HG03103 (cell line): ENCODE measurements around the gene GLI3.

Experiments used
- ATAC-seq: cut with Tn5 transposase; IDR thresholded peaks from one replicate; pipeline ENCODE4 v1.9.1; 2021; ENCODE audit warnings: low read depth; ENCODE audit not compliant: unreplicated experiment

GLI3 gene

DNA sequence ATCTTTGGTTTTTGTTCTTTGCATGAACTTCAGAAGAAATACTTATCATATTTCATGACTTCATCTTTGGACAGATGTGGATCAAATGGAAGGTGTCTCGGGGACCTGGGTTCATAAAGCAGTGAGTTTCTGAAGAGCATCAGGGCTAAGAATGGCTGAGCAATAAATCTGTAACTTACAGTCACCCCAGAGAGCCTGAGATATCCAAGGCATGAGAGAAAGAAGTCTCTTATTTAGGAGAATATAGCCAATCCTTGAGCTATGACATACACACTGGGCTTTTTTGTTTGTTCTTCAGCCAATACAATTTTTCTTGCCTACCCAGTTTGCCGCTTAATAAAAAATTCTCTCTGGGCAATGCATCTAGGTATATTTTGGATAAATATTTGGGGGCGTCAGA lies 281.6 kb downstream of the GLI3 start:
- no peak for ATAC-seq

- ATAC-seq, result no peak
Observed at GRCh38 chr7:41954976-41955375, 282.0 kb downstream of the GLI3 start.

DNA sequence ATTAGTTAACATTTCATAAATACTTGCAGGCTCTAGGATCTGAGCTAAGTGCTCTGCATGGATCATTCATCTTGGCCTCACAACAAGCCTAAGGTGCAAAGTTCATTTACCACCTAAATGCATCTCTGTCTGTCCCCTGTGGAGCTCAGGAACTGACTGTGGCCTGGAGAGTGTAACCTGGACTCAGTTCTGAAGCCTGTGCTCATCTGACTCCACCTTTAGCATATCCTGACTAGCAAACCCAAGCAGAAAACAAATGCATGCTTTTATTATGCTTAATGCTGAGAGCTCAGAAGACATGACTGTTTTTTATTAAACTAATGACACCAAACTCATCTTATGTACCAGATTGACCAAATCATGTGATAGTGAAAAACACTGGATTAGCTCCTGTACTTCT lies 288.5 kb downstream of the GLI3 start:
- no peak for ATAC-seq

- ATAC-seq, result peak; percentile 78
Observed at GRCh38 chr7:41943094-41943577, 293.9 kb downstream of the GLI3 start.

- ATAC-seq, result peak; percentile 15
Observed at GRCh38 chr7:41942468-41943093, 294.4 kb downstream of the GLI3 start.

- ATAC-seq, result peak; percentile 66
Observed at GRCh38 chr7:41940760-41941343, 296.2 kb downstream of the GLI3 start.

- ATAC-seq, result no peak
Observed at GRCh38 chr7:41938371-41938770, 298.6 kb downstream of the GLI3 start.

- no peak for ATAC-seq
Observed at GRCh38 chr7:41933427-41933826, 303.6 kb downstream of the GLI3 start.

- ATAC-seq, result no peak
Observed at GRCh38 chr7:41931263-41931646, 305.8 kb downstream of the GLI3 start.

DNA sequence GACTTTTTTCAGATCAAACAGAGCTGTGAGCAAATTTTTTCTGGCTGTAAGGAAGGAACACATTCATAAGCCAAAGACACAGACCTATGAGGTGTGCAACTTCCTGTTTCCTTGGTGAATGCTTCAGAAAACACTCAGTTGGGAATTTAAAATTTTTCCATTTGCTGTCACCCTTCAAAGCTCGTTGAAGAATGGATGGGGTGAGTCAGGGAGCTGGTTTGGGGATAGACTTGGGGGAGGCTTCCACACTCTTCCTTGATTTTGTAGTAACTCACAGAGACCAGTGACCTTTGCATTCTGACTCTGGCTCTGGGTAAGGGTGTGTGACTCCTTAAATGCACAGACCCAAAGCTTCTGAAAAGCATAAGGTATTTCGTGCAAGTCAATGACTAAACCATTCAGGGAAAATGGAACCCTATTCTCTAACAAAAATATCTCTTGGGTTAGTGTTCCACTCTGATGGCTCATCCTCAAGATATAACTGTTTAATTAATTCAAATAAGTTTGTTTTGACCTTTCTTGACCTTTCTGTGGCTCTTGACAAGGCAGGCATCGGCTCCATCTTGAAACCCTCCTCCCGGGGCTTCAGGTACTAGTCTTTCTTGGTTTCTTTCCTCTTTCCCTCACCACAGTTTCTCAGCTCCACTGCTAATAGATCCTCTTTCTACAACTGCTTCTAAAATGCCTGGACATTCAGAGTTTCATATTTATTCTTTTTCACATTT lies 306.3 kb downstream of the GLI3 start:
- no peak for ATAC-seq

DNA sequence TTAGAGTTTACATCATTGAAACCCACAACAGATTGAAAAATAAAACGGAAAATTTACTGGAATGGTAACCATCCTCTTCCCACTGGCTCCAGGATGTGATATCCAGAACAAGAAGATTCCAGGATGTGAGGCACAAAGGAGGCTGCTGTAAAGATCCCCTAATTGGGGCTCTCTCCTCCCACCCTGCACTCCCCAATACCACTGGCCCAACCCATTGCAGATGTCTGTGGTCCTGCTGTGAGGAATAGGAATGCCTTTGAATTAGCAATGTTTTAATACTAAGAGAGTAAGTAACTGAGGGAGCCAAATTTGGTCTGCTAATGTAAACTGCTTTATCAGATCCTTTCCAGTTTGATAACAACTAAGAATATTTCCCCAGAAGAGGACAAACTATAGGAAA lies 308.2 kb downstream of the GLI3 start:
- no peak for ATAC-seq

DNA sequence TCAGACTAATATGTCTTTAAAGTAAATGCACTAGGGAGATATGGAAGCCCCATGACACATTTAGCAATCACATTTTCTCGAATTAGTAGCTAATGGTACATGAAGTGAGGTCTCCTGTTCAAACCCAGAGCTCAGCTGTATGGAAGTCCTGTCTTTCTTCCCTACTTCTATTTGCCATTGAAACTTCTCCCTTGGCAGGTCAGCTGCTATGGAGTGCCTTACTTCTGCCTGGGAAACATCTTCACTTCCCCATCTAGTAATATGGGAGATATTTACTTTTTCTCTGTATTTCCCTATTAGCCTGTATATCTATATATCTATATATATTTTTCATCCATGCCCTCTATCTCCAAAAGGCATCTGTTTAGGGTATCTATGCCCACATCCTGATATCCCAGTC lies 308.8 kb downstream of the GLI3 start:
- no peak for ATAC-seq

- no peak for ATAC-seq
Observed at GRCh38 chr7:41927380-41927779, 309.6 kb downstream of the GLI3 start.

- ATAC-seq, result no peak
Observed at GRCh38 chr7:41925946-41926345, 311.1 kb downstream of the GLI3 start.

DNA sequence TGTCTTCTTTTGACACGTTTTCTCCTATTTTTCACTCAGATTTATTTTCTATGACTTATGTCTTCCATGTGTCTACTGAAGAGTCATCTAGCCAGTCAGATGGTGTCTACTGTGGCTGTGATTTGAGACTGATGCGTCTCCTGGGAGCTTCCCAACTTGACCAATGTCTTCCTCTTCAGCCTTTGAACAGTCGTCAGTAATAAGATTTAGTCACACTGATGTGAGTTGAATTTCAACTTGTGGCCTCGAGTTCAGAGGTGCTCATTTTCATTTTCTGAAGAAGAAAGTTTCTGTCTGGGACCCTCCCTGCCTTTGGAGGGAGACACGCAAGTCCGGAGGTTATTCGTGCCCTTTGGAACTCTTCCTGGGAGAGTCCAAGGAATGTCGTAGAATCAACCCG lies 312.2 kb downstream of the GLI3 start:
- no peak for ATAC-seq

DNA sequence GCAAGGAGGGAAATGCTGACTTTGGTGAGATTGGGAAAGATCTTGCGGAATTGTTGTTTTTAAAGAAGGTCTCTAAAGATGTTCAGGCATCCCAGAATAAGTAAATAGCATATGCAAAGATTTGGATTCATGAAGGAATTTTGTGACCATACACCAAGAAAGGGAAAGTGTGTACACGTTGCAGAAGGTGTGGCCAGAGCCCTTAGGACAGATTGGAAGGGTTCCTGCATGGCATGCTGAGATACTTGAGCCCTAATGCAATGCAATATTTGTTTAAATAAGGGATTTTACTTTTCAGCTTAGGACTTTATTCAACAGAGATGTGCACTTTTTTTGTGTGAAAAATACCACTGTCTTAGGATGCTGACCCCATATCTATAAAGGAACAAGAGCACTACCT lies 314.6 kb downstream of the GLI3 start:
- ATAC-seq, result no peak

DNA sequence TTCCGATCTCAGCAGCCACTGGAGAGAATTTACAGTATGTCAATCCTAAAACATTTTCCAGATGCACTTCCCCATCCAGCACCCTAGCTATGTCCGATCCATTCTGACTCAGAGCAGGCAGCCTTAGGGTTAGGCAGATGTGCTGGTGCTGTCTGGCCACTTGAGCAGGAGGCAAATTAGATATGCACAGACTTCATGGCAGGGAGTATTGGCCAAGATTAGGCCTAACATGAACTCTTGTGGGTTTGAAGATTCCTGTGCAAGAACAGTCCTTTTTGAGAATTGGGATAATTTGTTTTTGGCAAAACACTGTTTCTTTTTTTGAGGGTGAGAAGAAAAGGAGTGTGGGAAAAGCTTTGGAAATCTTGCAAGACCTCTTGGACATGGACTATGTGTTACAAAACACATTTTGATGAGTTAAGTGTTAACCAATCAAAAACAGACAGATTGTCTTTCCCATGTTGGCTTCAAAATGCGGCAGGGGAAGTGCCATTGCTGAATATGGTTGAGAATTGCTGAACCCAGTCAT lies 315.5 kb downstream of the GLI3 start:
- ATAC-seq, result no peak

DNA sequence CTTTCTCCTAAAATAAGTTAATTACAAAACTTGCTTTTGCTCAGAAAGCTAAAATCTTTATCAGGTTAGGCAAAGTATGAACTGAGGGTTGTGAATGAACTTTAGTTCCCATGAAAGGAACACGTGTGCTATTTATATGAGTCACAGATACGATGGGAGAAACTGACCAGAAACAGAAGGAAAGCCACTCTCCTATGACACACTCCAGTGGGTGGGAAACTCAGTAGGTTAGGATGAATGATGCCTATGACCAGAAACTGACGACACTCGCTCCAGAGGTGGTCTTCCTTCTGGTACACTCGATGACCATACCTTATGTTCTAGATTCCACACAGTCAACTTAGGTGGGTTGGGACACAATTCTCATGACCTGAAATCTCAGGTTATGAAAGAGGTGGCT lies 318.4 kb downstream of the GLI3 start:
- no peak for ATAC-seq

DNA sequence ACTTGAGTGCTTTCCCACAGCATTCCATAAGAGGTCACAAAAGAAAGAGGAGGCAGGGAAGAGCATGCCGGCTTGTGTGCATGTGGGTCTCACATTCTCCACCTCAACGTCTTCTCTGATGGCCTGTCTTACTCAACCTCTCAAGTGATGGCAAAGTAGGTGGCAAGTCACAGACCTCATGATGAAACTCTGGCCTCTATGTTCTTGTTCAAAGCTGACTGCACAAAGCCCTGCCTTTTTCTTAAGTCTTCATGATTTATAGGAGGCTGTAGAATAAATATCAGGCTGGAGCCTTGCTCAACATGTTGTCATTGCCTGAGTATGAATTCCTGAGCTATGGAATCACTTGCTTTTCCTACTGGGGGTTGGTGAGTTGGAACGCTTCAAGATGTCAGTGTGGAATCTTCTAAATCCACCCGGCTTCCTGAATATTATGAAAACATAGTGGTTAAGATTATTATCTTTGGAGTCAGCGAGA lies 320.5 kb downstream of the GLI3 start:
- ATAC-seq, result no peak

DNA sequence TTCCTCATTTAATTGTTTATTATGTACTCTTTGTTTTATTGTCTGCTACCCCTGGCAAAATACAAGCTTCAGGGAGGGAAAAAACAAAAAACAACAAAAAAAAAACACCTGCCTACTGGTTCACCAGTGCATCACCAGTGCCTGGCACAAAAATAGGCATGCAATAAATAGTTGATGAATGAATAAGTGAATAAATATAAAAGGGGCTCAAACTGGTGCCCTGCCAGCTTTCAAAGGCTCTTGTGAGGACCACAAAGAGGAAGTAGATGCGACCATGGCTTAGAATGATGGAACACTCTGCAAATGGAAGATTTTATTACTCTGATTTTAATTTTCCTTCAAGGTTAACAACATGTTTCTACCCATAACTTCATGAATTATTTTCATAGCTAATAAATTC lies 321.1 kb downstream of the GLI3 start:
- no peak for ATAC-seq

GRCh38 chr7:41912851-41913567 lies 324.0 kb downstream of the GLI3 start:
- no peak for ATAC-seq
